IMR-90 (cell line): ENCODE measurements around the gene PAM. TPM values are rescaled to one million over a fixed set of nuclear protein-coding genes. Genes with fewer than 3 reads are reported as not detected.
A peak's percentile ranks its signal among the peaks of the same experiment; 100 is the strongest.

Source experiments
- ATAC-seq: fragments of 200-7000 bp; cut with Tn5 transposase; 2 replicates; pipeline ENCODE4 v1.9.1; 2020; ENCODE audit warnings: low read depth, mild to moderate bottlenecking, moderate library complexity
- BruUV-seq: library from RNA; stranded (reverse); fragments of 400-500 nt; replicated peaks from 2 replicates; lab custom pipeline; 2021; lab: Mats Ljungman, UMichigan
- CTCF ChIA-PET: fragments of 300-600 bp; formaldehyde crosslinking; extraction: SDS; loops from one replicate; lab custom pipeline; 2021; ENCODE audit warnings: antibody characterized with exemption; lab: Yijun Ruan, JAX
- POLR2A ChIA-PET: fragments of 300-600 bp; sonication (Branson Sonifier 250); formaldehyde crosslinking; loops from one replicate; lab custom pipeline; 2022; ENCODE audit warnings: antibody characterized with exemption; ENCODE audit not compliant: unreplicated experiment; lab: Charles Lee
- DNase-seq: peaks from one replicate; pipeline ENCODE4 v3.0.0; 2013
- H2AFZ ChIP-seq: replicated peaks from 2 replicates; pipeline ENCODE3; 2013; ENCODE audit warnings: low read length, mild to moderate bottlenecking; ENCODE audit not compliant: poor library complexity
- H2AK5ac ChIP-seq: 2 replicates; pipeline ENCODE4 v1.6.1; 2013; ENCODE audit warnings: low read depth, low read length, inconsistent platforms
- H2AK9ac ChIP-seq: replicated peaks from 2 replicates; pipeline ENCODE3; 2013; ENCODE audit warnings: mild to moderate bottlenecking, low read depth, low read length, moderate library complexity; ENCODE audit not compliant: poor library complexity
- H2BK120ac ChIP-seq: 2 replicates; pipeline ENCODE4 v1.6.1; 2013; ENCODE audit warnings: low read depth, low read length, inconsistent platforms
- H2BK15ac ChIP-seq: 3 replicates; pipeline ENCODE4 v1.6.1; 2013; ENCODE audit warnings: low read depth, low read length, inconsistent platforms
- H2BK20ac ChIP-seq: 2 replicates; pipeline ENCODE4 v1.6.1; 2013; ENCODE audit warnings: low read depth, mild to moderate bottlenecking, inconsistent platforms, low read length, moderate library complexity
- H2BK5ac ChIP-seq: 2 replicates; pipeline ENCODE4 v1.6.1; 2013; ENCODE audit warnings: mild to moderate bottlenecking, low read depth, low read length, inconsistent platforms; ENCODE audit not compliant: poor library complexity, severe bottlenecking
- H3K14ac ChIP-seq: replicated peaks from 2 replicates; pipeline ENCODE4 v1.6.1; 2013; ENCODE audit warnings: low read depth, low read length, inconsistent platforms
- H3K18ac ChIP-seq: 2 replicates; pipeline ENCODE4 v1.6.1; 2013; ENCODE audit warnings: low read depth, low read length, control low read depth
- H3K23ac ChIP-seq: 2 replicates; pipeline ENCODE4 v1.6.1; 2013; ENCODE audit warnings: low read depth, low read length, inconsistent platforms
- H3K27ac ChIP-seq: 2 replicates; pipeline ENCODE4 v1.5.1; 2013; ENCODE audit warnings: mild to moderate bottlenecking, control low read depth, low read length; ENCODE audit not compliant: insufficient read depth
- H3K27me3 ChIP-seq: 2 replicates; pipeline ENCODE4 v1.6.1; 2013; ENCODE audit warnings: low read length; ENCODE audit not compliant: control insufficient read depth, insufficient read depth
- H3K36me3 ChIP-seq: 2 replicates; pipeline ENCODE4 v1.6.1; 2013; ENCODE audit warnings: low read length, mixed read lengths; ENCODE audit not compliant: control insufficient read depth, insufficient read depth
- H3K4ac ChIP-seq: 2 replicates; pipeline ENCODE4 v1.6.1; 2013; ENCODE audit warnings: low read depth, low read length, inconsistent platforms
- H3K4me1 ChIP-seq: 2 replicates; pipeline ENCODE4 v1.6.1; 2013; ENCODE audit warnings: low read length, mixed read lengths; ENCODE audit not compliant: control insufficient read depth, insufficient read depth
- H3K4me2 ChIP-seq: 2 replicates; pipeline ENCODE4 v1.6.1; 2013; ENCODE audit warnings: low read depth, mild to moderate bottlenecking, control low read depth, low read length, moderate library complexity
- H3K4me3 ChIP-seq: 2 replicates; pipeline ENCODE4 v1.5.1; 2013; ENCODE audit warnings: low read depth, mild to moderate bottlenecking, control low read depth, low read length, moderate library complexity; ENCODE audit not compliant: insufficient read depth
- H3K56ac ChIP-seq: 2 replicates; pipeline ENCODE4 v1.6.1; 2013; ENCODE audit warnings: low read length, inconsistent platforms; ENCODE audit not compliant: insufficient read depth; ENCODE audit errors: extremely low read depth
- H3K79me1 ChIP-seq, 2 experiments: 2 replicates each; pipeline ENCODE4 v1.6.1; 2013; ENCODE audit warnings: low read length in 2 of 2, inconsistent platforms in 1 of 2, low read depth in 1 of 2
- H3K9ac ChIP-seq: 2 replicates; pipeline ENCODE4 v1.6.1; 2013; ENCODE audit warnings: low read depth, low read length, control low read depth
- H3K9me1 ChIP-seq: 2 replicates; pipeline ENCODE4 v1.6.1; 2013; ENCODE audit warnings: low read length, inconsistent platforms; ENCODE audit not compliant: insufficient read depth
- H3K9me3 ChIP-seq: 2 replicates; pipeline ENCODE4 v1.6.1; 2013; ENCODE audit warnings: low read length; ENCODE audit not compliant: control insufficient read depth, insufficient read depth
- H4K20me1 ChIP-seq: 2 replicates; pipeline ENCODE4 v1.6.1; 2013; ENCODE audit warnings: low read length, inconsistent platforms; ENCODE audit not compliant: insufficient read depth
- H4K5ac ChIP-seq: 2 replicates; pipeline ENCODE4 v1.6.1; 2013; ENCODE audit warnings: mild to moderate bottlenecking, low read depth, low read length, control low read depth
- H4K8ac ChIP-seq, 2 experiments: 2 replicates each; pipeline ENCODE4 v1.6.1; 2013; ENCODE audit warnings: low read depth in 2 of 2, low read length in 2 of 2, control low read depth in 1 of 2, inconsistent platforms in 1 of 2
- H4K91ac ChIP-seq: 2 replicates; pipeline ENCODE4 v1.6.1; 2013; ENCODE audit warnings: low read depth, low read length, inconsistent platforms; ENCODE audit not compliant: insufficient read depth
- CEBPB ChIP-seq: IDR thresholded peaks from 2 replicates; pipeline ENCODE4 v1.6.1; 2012; ENCODE audit warnings: low read depth, low read length, improper control_type of control experiment
- MAZ ChIP-seq: IDR thresholded peaks from 2 replicates; pipeline ENCODE4 v1.6.1; 2012; ENCODE audit warnings: low read depth, mild to moderate bottlenecking, low read length, improper control_type of control experiment, moderate library complexity, borderline replicate concordance
- MXI1 ChIP-seq: IDR thresholded peaks from 2 replicates; pipeline ENCODE4 v1.6.1; 2012; ENCODE audit warnings: low read depth, mild to moderate bottlenecking, low read length, moderate library complexity, borderline replicate concordance
- NFE2L2 ChIP-seq: fragments of 150-350 bp; IDR thresholded peaks from 2 replicates; pipeline ENCODE4 v1.6.1; 2016; ENCODE audit warnings: low read depth, mild to moderate bottlenecking, low read length
- RFX5 ChIP-seq: IDR thresholded peaks from 2 replicates; pipeline ENCODE4 v1.8.0; 2012; ENCODE audit warnings: low read depth, mild to moderate bottlenecking, low read length, moderate library complexity
- dilution Hi-C: fragments of 300-500 bp; cut with HindIII; formaldehyde crosslinking; loops from one replicate; pipeline ENCODE4 v1.14.3; 2018; ENCODE audit warnings: low sequenced_read_pairs; ENCODE audit not compliant: unreplicated experiment
- in situ Hi-C: fragments of 300-500 bp; cut with MboI; formaldehyde crosslinking; loops from 3 replicates; pipeline ENCODE4 v1.14.3; 2019; ENCODE audit warnings: low sequenced_read_pairs, inconsistent platforms, mixed read lengths
- intact Hi-C: fragments of 100-400 bp; cut with micrococcal nuclease; formaldehyde crosslinking; loops from 2 replicates; pipeline ENCODE4 v1.10.0; 2022
- polyA plus RNA-seq, 3 experiments: library from polyadenylated mRNA; depleted of rRNA; stranded (reverse); fragments of >200 nt; gene quantifications; 2 replicates each; pipeline ENCODE4 v1.2.3, GENCODE V29; 2012; ENCODE audit warnings: low replicate concordance in 1 of 3
- total RNA-seq: library from RNA; depleted of rRNA; stranded (reverse); fragments of >200 nt; gene quantifications from 2 replicates; pipeline ENCODE4 v1.2.3, GENCODE V29; 2012
- TF ChIP-seq, protein P1 (sequence below): fragments of 150-350 bp; IDR thresholded peaks from 2 replicates; pipeline ENCODE4 v1.6.1; 2016; ENCODE audit warnings: low read depth, mild to moderate bottlenecking, low read length, moderate library complexity, borderline replicate concordance
- TF ChIP-seq, protein P2 (sequence below): fragments of 150-350 bp; IDR thresholded peaks from 2 replicates; pipeline ENCODE4 v1.6.1; 2017; ENCODE audit warnings: mild to moderate bottlenecking, antibody characterized with exemption, low read length, low read depth

The PAM gene
- total and polyA plus RNA-seq, 2 of the 4 experiments (the other 2 are of a cell fraction) = 115 to 179 TPM

DNA sequence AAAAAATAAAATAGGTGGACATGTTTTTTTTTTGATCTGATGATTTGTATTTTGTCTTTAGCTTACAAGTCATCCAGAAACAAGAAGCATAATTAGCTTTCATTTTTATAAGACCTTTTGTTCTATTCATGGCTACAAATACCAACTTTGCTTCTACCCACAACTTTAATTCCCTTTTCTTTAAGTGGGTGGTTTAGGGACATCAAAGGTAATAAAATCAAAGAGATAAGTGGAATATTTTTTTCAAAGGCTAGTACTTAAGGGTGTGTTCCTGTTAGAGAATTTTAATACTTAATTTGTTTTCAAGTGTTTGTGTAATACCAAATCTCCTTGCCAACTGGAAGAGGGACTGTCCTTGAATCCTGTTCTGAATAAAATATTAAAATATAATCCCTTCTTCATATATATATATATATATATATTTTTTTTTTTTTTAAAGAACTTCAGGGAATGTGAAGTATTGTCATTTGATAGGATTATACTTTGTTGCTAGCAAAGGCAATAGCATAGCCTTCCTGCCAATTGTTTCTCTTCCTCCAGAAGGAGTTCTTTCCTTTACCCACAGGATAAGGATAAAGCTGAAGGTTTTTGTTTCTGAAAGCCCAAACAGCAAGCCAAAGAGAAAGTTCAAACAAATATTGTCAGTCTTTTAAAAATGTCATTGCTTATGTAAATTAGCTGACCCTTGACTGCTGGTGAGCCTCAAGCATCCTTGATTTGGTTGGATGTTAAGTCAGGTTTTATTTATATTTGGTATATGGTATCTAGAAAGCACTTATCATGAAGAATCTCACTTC is 108.9 kb downstream of the PAM start:
- Histone ChIP-seq H2AK5ac (no peak overlapping the region), H2BK5ac (peak overlapping the region; percentile 23), H4K20me1 (peaks cover 3% of the 10 kb centered on the region; the same call in 1 of the 2 replicates), H3K23ac (no peak overlapping the region), H2BK120ac (no peak overlapping the region), H3K9ac (no peak overlapping the region), H4K5ac (no peak overlapping the region), H3K14ac (no peak overlapping the region), H4K8ac (no peak overlapping the region), H3K9me1 (peaks cover 6% of the 10 kb centered on the region), H3K4me3 (no peak overlapping the region), H3K4ac (no peak overlapping the region), H3K27me3 (no peaks in the 10 kb centered on the region), H2AFZ (no peak overlapping the region), H3K4me1 (peaks cover 2% of the 10 kb centered on the region), H2BK15ac (no peak overlapping the region), H3K56ac (no peak overlapping the region), H3K9me3 (no peaks in the 10 kb centered on the region), H3K79me1 (peaks cover 21 to 31% of the 10 kb centered on the region in 2 experiments; a peak in 3 of 4 replicates), H3K27ac (no peak overlapping the region), H2AK9ac (no peak overlapping the region), H3K4me2 (no peak overlapping the region), H4K91ac (no peak overlapping the region), H3K18ac (no peak overlapping the region), H3K36me3 (peaks cover 3% of the 10 kb centered on the region), H2BK20ac (no peak overlapping the region)
- intact Hi-C loops = no loop called here
- BruUV-seq = no TSS peak
- TF ChIP-seq, protein P1, sequence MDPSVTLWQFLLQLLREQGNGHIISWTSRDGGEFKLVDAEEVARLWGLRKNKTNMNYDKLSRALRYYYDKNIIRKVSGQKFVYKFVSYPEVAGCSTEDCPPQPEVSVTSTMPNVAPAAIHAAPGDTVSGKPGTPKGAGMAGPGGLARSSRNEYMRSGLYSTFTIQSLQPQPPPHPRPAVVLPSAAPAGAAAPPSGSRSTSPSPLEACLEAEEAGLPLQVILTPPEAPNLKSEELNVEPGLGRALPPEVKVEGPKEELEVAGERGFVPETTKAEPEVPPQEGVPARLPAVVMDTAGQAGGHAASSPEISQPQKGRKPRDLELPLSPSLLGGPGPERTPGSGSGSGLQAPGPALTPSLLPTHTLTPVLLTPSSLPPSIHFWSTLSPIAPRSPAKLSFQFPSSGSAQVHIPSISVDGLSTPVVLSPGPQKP = no peak
- TF ChIP-seq NFE2L2 (no peak), CEBPB (no peak), MAZ (no peak), MXI1 (no peak), RFX5 (no peak)
- TF ChIP-seq, protein P2, sequence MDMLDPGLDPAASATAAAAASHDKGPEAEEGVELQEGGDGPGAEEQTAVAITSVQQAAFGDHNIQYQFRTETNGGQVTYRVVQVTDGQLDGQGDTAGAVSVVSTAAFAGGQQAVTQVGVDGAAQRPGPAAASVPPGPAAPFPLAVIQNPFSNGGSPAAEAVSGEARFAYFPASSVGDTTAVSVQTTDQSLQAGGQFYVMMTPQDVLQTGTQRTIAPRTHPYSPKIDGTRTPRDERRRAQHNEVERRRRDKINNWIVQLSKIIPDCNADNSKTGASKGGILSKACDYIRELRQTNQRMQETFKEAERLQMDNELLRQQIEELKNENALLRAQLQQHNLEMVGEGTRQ = no peak
- in situ Hi-C loops = no loop called here
- POLR2A ChIA-PET = no interaction called here
- no peak for ATAC-seq
- DNase-seq = peak; percentile 10
- dilution Hi-C loops = no loop called here
- CTCF ChIA-PET = no interaction called here
